ENCODE results near the gene GRAMD1B. TPM values are rescaled to one million over a fixed set of nuclear protein-coding genes. Genes with fewer than 3 reads are reported as not detected.

Gene GRAMD1B
- total RNA-seq, 1 experiment from 2014 or later: 5.8 TPM

- TF ChIP-seq, protein P1, sequence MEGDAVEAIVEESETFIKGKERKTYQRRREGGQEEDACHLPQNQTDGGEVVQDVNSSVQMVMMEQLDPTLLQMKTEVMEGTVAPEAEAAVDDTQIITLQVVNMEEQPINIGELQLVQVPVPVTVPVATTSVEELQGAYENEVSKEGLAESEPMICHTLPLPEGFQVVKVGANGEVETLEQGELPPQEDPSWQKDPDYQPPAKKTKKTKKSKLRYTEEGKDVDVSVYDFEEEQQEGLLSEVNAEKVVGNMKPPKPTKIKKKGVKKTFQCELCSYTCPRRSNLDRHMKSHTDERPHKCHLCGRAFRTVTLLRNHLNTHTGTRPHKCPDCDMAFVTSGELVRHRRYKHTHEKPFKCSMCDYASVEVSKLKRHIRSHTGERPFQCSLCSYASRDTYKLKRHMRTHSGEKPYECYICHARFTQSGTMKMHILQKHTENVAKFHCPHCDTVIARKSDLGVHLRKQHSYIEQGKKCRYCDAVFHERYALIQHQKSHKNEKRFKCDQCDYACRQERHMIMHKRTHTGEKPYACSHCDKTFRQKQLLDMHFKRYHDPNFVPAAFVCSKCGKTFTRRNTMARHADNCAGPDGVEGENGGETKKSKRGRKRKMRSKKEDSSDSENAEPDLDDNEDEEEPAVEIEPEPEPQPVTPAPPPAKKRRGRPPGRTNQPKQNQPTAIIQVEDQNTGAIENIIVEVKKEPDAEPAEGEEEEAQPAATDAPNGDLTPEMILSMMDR (conservative IDR thresholded peaks at IDR 0.05): no peak
- no peak for TF ChIP-seq EZH2 (IDR thresholded peaks at IDR 0.05; ENCODE audit: low read depth)
- intact Hi-C loops (cut with micrococcal nuclease; ENCODE audit: unreplicated experiment): no loop called here
- no peaks in the 10 kb centered on the region for H3K27me3 ChIP-seq (ENCODE audit: insufficient read depth, low read depth)
- H3K9me3 ChIP-seq (ENCODE audit: insufficient read depth, low read depth): no peaks in the 10 kb centered on the region
- H3K4me2 ChIP-seq: no peak overlapping the region
- ChIA-PET CTCF (interaction anchor here (0.6 kb wide), 1 partner anchor 213 kb away, joined by 3 read pairs; no protein-coding TSS in a partner anchor), POLR2A (ENCODE audit: unreplicated experiment) (no interaction called here)
- no TSS peak for BruUV-seq (replicated peaks)
- H4K20me1 ChIP-seq (ENCODE audit: insufficient read depth): no peaks in the 10 kb centered on the region
- no peaks in the 10 kb centered on the region for H3K9me2 ChIP-seq (ENCODE audit: insufficient read depth)
- no peak overlapping the region for H2AFZ ChIP-seq
- H3K79me2 ChIP-seq (ENCODE audit: low read depth): no peaks in the 10 kb centered on the region
- H3F3A ChIP-seq (ENCODE audit: insufficient read depth, low read depth): no peaks in the 10 kb centered on the region
- H3K27ac ChIP-seq: no peak overlapping the region
- H3K4me3 ChIP-seq: no peak overlapping the region
- DNase-seq: no peak
- no peaks in the 10 kb centered on the region for H3K4me1 ChIP-seq (replicated peaks; ENCODE audit: insufficient read depth)
- no peaks in the 10 kb centered on the region for H3K36me3 ChIP-seq (ENCODE audit: low read depth)
Measured at GRCh38 chr11:123388640-123389039, 41.4 kb upstream of the GRAMD1B start.

DNA sequence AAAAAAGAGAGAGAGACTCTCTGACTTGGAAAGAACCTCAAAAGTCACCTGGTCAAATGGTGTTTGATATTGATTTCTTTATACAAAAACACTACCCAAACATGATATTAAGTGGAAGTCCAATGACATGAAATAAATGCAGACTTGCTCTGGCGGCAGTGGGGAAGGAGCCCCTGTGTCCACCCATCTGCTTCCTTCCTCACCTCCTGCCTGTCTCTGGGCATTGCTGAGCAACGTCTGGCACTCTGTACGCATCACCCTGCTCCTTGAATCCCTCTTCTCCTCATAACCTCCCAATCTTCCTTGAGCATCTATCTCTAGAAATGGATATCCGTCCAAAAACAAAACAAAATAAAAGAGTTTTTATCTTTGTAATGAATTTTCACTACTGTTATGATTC lies 39.9 kb upstream of the GRAMD1B start:
- CTCF ChIA-PET: interaction anchor here (0.6 kb wide), 1 partner anchor 88 kb away, joined by 3 read pairs; no protein-coding TSS in a partner anchor
- H3K4me1 ChIP-seq (replicated peaks; ENCODE audit: insufficient read depth): no peaks in the 10 kb centered on the region

DNA sequence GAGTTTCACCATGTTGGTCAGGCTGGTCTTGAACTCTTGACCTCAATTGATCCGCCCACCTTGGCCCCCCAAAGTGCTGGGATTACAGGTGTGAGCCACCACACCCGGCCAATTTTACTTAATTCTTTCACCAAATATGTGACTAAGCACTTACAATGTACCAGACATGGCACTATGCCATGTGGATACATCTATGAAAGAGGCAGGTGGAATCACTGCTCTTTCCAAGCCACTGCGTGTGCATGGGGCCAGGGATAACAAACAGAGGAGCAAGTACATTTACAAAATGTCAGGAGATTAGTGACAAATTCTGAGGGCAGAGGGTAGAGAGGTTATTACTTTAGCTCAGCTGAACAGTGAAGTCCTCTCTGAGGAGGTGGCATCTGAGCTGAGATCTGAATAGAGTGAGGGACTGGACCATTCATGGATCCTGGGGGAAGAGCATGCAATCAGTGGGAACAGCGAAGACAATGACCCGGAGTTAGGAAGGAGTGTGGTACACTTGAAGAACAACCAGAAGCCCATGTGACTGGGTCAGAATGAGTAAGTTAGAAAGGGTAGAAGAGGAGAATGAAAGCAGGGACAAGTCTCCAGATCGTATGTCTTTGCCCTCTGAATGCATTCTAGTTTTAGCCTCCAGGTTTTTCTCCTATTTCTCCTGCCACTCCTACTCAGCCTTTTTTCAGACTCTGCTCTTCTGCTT lies 38.3 kb upstream of the GRAMD1B start:
- TF ChIP-seq, protein P1 (conservative IDR thresholded peaks at IDR 0.05): no peak
- Histone ChIP-seq H2AFZ (no peak overlapping the region), H3K9me3 (ENCODE audit: insufficient read depth, low read depth) (no peaks in the 10 kb centered on the region), H3K9me2 (ENCODE audit: insufficient read depth) (no peaks in the 10 kb centered on the region), H3K27me3 (ENCODE audit: insufficient read depth, low read depth) (no peaks in the 10 kb centered on the region), H3K36me3 (ENCODE audit: low read depth) (no peaks in the 10 kb centered on the region), H3K4me3 (no peak overlapping the region), H3K27ac (no peak overlapping the region), H3K79me2 (ENCODE audit: low read depth) (no peaks in the 10 kb centered on the region), H4K20me1 (ENCODE audit: insufficient read depth) (no peaks in the 10 kb centered on the region), H3F3A (ENCODE audit: insufficient read depth, low read depth) (no peaks in the 10 kb centered on the region), H3K4me2 (no peak overlapping the region), H3K4me1 (replicated peaks; ENCODE audit: insufficient read depth) (no peaks in the 10 kb centered on the region)
- no TSS peak for BruUV-seq (replicated peaks)
- ChIA-PET POLR2A (ENCODE audit: unreplicated experiment) (no interaction called here), CTCF (no interaction called here)
- intact Hi-C loops (cut with micrococcal nuclease; ENCODE audit: unreplicated experiment): no loop called here
- DNase-seq: no peak

More for the DNA sequence above, 39.9 kb upstream of the GRAMD1B start:
- no TSS peak for BruUV-seq (replicated peaks)
- no peak overlapping the region for H3K27ac ChIP-seq
- H3K9me2 ChIP-seq (ENCODE audit: insufficient read depth): no peaks in the 10 kb centered on the region
- POLR2A ChIA-PET (ENCODE audit: unreplicated experiment): no interaction called here
- TF ChIP-seq, protein P1 (conservative IDR thresholded peaks at IDR 0.05): no peak
- TF ChIP-seq EZH2 (IDR thresholded peaks at IDR 0.05; ENCODE audit: low read depth): no peak
- no peak for DNase-seq
- H3F3A ChIP-seq (ENCODE audit: insufficient read depth, low read depth): no peaks in the 10 kb centered on the region
- no peaks in the 10 kb centered on the region for H4K20me1 ChIP-seq (ENCODE audit: insufficient read depth)
- H3K79me2 ChIP-seq (ENCODE audit: low read depth): no peaks in the 10 kb centered on the region
- no peak overlapping the region for H2AFZ ChIP-seq
- H3K27me3 ChIP-seq (ENCODE audit: insufficient read depth, low read depth): no peaks in the 10 kb centered on the region
- H3K4me2 ChIP-seq: no peak overlapping the region
- H3K9me3 ChIP-seq (ENCODE audit: insufficient read depth, low read depth): no peaks in the 10 kb centered on the region
- intact Hi-C loops (cut with micrococcal nuclease; ENCODE audit: unreplicated experiment): no loop called here
- no peaks in the 10 kb centered on the region for H3K36me3 ChIP-seq (ENCODE audit: low read depth)
- no peak overlapping the region for H3K4me3 ChIP-seq
